ENCODE measurements around the gene DNAJC6.

- TF ChIP-seq CTCF (IDR thresholded peaks at IDR 0.05; ENCODE audit: low read depth, low read length, poor library complexity, severe bottlenecking) (no peak), EZH2phosphoT487 (IDR thresholded peaks at IDR 0.05; ENCODE audit: borderline replicate concordance, low read length) (no peak)
Measured at GRCh38 chr1:65422241-65423203, 113.2 kb downstream of the DNAJC6 start.
